ENCODE results near the gene NHS. TPM values are rescaled to one million over a fixed set of nuclear protein-coding genes. Genes with fewer than 3 reads are reported as not detected.

NHS gene
- total RNA-seq, 4 donors from 2014 or later = 5.0 to 8.7 (median 6.2) TPM

DNA sequence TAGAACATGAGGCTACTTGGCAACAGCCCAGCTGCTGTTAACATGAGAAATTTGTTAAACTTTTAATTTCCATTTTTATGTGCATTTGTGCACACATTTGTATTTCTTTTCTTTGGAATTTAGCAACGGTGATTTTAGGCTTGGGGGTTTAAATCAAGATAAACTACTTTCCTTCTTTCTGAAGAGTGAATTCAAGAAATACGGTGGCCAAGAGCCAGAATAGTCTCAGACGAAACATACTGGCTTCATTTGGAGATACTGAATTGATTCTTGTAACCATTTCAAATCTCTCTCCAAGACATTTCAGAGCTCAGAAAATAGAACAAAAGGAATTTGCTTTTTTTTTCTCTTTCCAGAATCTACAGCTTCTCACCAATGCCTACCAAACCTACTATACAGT lies 228.2 kb downstream of the NHS start:
- 57% methylated on average over 3 of the region's 3 CpGs for WGBS
- Histone ChIP-seq H3K27ac (replicated peaks in 1 of 4) (no peak overlapping the region), H3K36me3 (no peaks in the 10 kb centered on the region), H3K4me3 (no peak overlapping the region), H3K27me3 (no peaks in the 10 kb centered on the region), H3K9me3 (no peaks in the 10 kb centered on the region), H3K4me1 (peaks cover 3 to 36% (median 24%) of the 10 kb centered on the region in 4 donors)
- intact Hi-C loops (cut with DNase I) = no loop called here
- no peak for DNase-seq (ENCODE audit: extremely low spot score)
- TF ChIP-seq EP300 (IDR thresholded peaks at IDR 0.05) = no peak
- TF ChIP-seq POLR2AphosphoS5 (IDR thresholded peaks at IDR 0.05) = no peak
- TF ChIP-seq, protein P1, sequence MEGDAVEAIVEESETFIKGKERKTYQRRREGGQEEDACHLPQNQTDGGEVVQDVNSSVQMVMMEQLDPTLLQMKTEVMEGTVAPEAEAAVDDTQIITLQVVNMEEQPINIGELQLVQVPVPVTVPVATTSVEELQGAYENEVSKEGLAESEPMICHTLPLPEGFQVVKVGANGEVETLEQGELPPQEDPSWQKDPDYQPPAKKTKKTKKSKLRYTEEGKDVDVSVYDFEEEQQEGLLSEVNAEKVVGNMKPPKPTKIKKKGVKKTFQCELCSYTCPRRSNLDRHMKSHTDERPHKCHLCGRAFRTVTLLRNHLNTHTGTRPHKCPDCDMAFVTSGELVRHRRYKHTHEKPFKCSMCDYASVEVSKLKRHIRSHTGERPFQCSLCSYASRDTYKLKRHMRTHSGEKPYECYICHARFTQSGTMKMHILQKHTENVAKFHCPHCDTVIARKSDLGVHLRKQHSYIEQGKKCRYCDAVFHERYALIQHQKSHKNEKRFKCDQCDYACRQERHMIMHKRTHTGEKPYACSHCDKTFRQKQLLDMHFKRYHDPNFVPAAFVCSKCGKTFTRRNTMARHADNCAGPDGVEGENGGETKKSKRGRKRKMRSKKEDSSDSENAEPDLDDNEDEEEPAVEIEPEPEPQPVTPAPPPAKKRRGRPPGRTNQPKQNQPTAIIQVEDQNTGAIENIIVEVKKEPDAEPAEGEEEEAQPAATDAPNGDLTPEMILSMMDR (IDR thresholded peaks at IDR 0.05) = no peak
- TF ChIP-seq POLR2A (IDR thresholded peaks at IDR 0.05; ENCODE audit: low read depth) = no peak

DNA sequence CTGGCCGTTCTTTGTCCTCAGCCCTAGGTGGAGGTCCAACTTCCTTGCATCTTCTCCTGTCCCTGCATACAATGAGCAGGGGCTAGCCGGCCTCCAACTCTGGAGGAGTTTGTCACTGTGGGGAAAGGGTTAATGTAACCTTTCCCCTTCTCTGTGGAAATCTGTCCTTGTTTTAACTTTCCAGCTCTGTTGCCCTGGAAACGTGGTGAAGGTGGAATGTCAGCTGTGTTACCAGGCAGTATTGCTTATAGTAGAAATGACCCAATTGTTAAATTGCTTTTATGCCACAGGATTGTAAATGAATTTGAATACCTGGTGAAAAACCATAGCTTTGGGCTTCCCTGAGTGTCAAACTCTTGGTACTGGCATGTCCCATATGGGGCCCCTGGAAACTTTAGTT lies 230.7 kb downstream of the NHS start:
- Histone ChIP-seq H3K9me3 (no peaks in the 10 kb centered on the region), H3K27me3 (no peaks in the 10 kb centered on the region), H3K36me3 (no peaks in the 10 kb centered on the region), H3K4me3 (no peak overlapping the region), H3K4me1 (peaks cover 0 to 15% (median 12%) of the 10 kb centered on the region in 4 donors), H3K27ac (replicated peaks in 1 of 4) (no peak overlapping the region)
- WGBS = 40% methylated on average over 3 of the region's 3 CpGs
- intact Hi-C loops (cut with DNase I) = no loop called here
- TF ChIP-seq, protein P1 (IDR thresholded peaks at IDR 0.05) = no peak
- no peak for TF ChIP-seq POLR2A (IDR thresholded peaks at IDR 0.05; ENCODE audit: low read depth)
- no peak for DNase-seq (ENCODE audit: extremely low spot score)

DNA sequence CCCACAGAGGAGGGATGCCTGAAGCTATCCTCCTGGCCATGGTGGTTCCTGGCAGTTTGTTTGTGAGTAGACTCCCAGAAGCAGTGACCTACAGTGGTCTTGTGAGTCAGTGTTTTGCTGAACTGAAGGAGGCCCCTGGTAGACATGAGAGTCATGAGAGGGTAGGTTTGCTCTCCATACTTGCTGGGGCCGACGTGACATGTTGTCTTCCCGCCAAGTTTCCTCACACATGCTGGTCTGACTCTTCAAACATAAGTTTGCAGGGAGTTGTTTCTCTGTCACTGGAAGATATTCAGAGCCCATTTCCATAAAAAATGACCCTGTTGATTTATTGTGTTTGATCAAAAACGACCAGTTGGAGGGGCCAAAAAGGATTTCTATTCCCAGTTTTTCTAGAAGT lies 231.2 kb downstream of the NHS start:
- no peak overlapping the region for H3K4me3 ChIP-seq
- 86% methylated on average over 4 of the region's 4 CpGs for WGBS
- peaks cover 0 to 12% (median 10%) of the 10 kb centered on the region in 4 donors for H3K4me1 ChIP-seq
- H3K27ac ChIP-seq (replicated peaks in 1 of 4) = no peak overlapping the region
- TF ChIP-seq POLR2A (IDR thresholded peaks at IDR 0.05; ENCODE audit: low read depth) (no peak), EP300 (IDR thresholded peaks at IDR 0.05) (no peak), POLR2AphosphoS5 (IDR thresholded peaks at IDR 0.05) (no peak)
- TF ChIP-seq, protein P1 (IDR thresholded peaks at IDR 0.05) = no peak
- no peaks in the 10 kb centered on the region for H3K27me3 ChIP-seq
- H3K36me3 ChIP-seq = no peaks in the 10 kb centered on the region
- no peak for DNase-seq (ENCODE audit: extremely low spot score)
- intact Hi-C loops (cut with DNase I) = no loop called here
- H3K9me3 ChIP-seq = no peaks in the 10 kb centered on the region

DNA sequence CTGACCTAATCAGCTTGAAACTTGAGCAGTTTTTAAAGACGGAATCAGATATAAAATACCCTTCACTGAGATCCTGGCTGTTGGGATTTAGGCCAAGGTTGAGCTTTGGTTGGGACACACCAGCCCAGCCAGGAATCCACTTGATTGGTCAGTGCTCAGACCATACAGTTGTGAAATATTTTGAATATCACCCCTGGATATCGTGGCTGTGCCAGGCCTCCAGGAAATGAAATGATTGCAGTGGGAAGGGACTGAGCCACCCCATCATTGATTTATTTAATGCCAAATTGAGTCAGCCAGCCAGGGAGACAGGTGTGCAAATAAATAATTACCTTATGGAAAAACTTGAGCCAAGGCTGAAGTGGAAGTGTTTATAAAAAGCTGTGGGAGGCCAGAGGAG lies 233.9 kb downstream of the NHS start:
- intact Hi-C loops (cut with DNase I) = no loop called here
- no peaks in the 10 kb centered on the region for H3K9me3 ChIP-seq
- H3K27ac ChIP-seq (replicated peaks in 1 of 4) = no peak overlapping the region
- TF ChIP-seq POLR2A (IDR thresholded peaks at IDR 0.05; ENCODE audit: low read depth) (no peak), POLR2AphosphoS5 (IDR thresholded peaks at IDR 0.05) (no peak), EP300 (IDR thresholded peaks at IDR 0.05) (no peak)
- TF ChIP-seq, protein P1 (IDR thresholded peaks at IDR 0.05) = no peak
- no peaks in the 10 kb centered on the region for H3K27me3 ChIP-seq
- no peak for DNase-seq (ENCODE audit: extremely low spot score)
- 73% methylated on average over 2 of the region's 2 CpGs for WGBS
- no peaks in the 10 kb centered on the region for H3K36me3 ChIP-seq
- no peak overlapping the region for H3K4me3 ChIP-seq
- H3K4me1 ChIP-seq = peaks cover 0 to 11% (median 2%) of the 10 kb centered on the region in 4 donors

DNA sequence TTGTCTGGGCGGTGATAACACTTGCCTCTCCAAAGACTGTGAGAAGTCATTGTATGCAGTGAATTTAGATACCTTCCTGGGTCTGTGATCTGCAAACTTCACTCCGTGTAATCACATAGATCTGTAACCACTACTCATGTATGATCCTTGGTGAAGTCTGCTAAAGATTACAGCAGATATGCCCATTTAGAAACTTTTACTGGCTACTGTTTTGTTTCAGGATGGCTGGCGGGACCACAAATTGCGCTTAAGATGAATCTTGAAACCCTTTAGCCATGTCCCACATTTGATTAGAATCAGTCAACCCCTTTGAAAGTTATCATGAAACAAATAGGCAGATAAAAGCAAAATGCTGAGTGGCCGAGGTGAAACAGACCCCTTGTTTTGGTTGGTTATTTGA lies 235.8 kb downstream of the NHS start:
- intact Hi-C loops (cut with DNase I) = no loop called here
- peaks cover 0 to 6% (median 1%) of the 10 kb centered on the region in 4 donors for H3K4me1 ChIP-seq
- no peak overlapping the region for H3K27ac ChIP-seq (replicated peaks in 1 of 4)
- no peak for DNase-seq (ENCODE audit: extremely low spot score)
- H3K27me3 ChIP-seq = no peaks in the 10 kb centered on the region
- 87% methylated on average over 5 of the region's 5 CpGs for WGBS
- no peak for TF ChIP-seq EP300 (IDR thresholded peaks at IDR 0.05)
- no peaks in the 10 kb centered on the region for H3K9me3 ChIP-seq
- H3K36me3 ChIP-seq = no peaks in the 10 kb centered on the region
- H3K4me3 ChIP-seq = no peak overlapping the region

Measured in esophagus muscularis mucosa (tissue), 4 donors.